ENCODE measurements around the gene BLVRB. TPM values are rescaled to one million over a fixed set of nuclear protein-coding genes. Genes with fewer than 3 reads are reported as not detected.

The BLVRB gene
- total and polyA plus RNA-seq, 9 of the 15 experiments (the other 6 are each of a cell fraction or from before 2014, with no cell fraction given), result 81.1 to 749 (median 331) TPM

GRCh38 chr19:40464059-40465024, 1.2 kb downstream of the BLVRB start (continued):
- TF ChIP-seq BCLAF1 (IDR thresholded peaks at IDR 0.05; ENCODE audit: borderline replicate concordance in 1 of 2, control insufficient read depth in 1 of 2, low read depth in 2 of 2, low read length in 1 of 2) (no peak), SNRNP70 (optimal IDR thresholded peaks at IDR 0.05; ENCODE audit: low read depth, low read length) (no peak), GABPA (tag; conservative IDR thresholded peaks at IDR 0.05; ENCODE audit: low read depth) (no peak), CREB3L1 (IDR thresholded peaks at IDR 0.05; ENCODE audit: borderline replicate concordance, low read depth) (no peak), DACH1 (IDR thresholded peaks at IDR 0.05; ENCODE audit: partially characterized antibody) (peak; percentile 34), ZKSCAN1 (IDR thresholded peaks at IDR 0.05; ENCODE audit: low read depth, low read length) (no peak; the same call in 1 of the 2 replicates), FUS (optimal IDR thresholded peaks at IDR 0.05; ENCODE audit: low read depth, low read length) (no peak), ZNF224 (CRISPR knock-in tag; IDR thresholded peaks at IDR 0.05) (no peak), HCFC1 (IDR thresholded peaks at IDR 0.05; ENCODE audit: low read depth, low read length) (no peak), ZNF592 (IDR thresholded peaks at IDR 0.05) (0 out of 2 replicates have a peak, but pooled peaks have one; percentile 46), CBX8 (IDR thresholded peaks at IDR 0.05; ENCODE audit: borderline replicate concordance, extremely low read depth, low read depth, low read length, poor library complexity, severe bottlenecking) (no peak), ZNF785 (CRISPR knock-in tag; IDR thresholded peaks at IDR 0.05) (no peak), ZNF764 (CRISPR knock-in tag; IDR thresholded peaks at IDR 0.05; ENCODE audit: low read depth) (no peak), HDAC3 (IDR thresholded peaks at IDR 0.05; ENCODE audit: borderline replicate concordance, partially characterized antibody) (peak; percentile 89)
- TF ChIP-seq, protein P1, sequence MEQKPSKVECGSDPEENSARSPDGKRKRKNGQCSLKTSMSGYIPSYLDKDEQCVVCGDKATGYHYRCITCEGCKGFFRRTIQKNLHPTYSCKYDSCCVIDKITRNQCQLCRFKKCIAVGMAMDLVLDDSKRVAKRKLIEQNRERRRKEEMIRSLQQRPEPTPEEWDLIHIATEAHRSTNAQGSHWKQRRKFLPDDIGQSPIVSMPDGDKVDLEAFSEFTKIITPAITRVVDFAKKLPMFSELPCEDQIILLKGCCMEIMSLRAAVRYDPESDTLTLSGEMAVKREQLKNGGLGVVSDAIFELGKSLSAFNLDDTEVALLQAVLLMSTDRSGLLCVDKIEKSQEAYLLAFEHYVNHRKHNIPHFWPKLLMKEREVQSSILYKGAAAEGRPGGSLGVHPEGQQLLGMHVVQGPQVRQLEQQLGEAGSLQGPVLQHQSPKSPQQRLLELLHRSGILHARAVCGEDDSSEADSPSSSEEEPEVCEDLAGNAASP (IDR thresholded peaks at IDR 0.05), result no peak

All from K562 (cell line).